GM18907 (cell line): ENCODE results near the gene CDKN2B.

Source experiments
- ATAC-seq: cut with Tn5 transposase; IDR thresholded peaks from one replicate; pipeline ENCODE4 v1.9.1; 2021; ENCODE audit warnings: mild to moderate bottlenecking, moderate library complexity; ENCODE audit not compliant: unreplicated experiment

CDKN2B gene

DNA sequence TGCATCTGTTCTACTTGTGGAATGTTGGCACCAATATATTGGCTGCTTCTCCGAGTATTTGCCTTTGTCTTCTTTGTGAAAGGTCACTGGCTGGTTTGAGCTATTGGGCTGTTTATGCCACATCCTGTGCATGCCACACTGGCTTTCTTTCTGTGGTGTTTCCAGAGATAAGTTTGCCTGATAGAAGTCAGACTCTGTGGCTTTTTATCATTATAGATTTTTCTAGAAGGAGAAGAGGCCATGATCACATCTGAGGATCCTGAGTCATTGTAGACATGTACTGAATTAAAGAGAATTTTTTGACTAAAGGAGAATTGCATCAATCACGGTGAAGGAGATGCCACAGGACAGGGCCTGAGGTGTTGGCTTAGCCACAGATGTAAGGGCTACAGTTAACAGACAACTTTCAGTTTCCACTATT is 26.5 kb upstream of the CDKN2B start:
- ATAC-seq: no peak

DNA sequence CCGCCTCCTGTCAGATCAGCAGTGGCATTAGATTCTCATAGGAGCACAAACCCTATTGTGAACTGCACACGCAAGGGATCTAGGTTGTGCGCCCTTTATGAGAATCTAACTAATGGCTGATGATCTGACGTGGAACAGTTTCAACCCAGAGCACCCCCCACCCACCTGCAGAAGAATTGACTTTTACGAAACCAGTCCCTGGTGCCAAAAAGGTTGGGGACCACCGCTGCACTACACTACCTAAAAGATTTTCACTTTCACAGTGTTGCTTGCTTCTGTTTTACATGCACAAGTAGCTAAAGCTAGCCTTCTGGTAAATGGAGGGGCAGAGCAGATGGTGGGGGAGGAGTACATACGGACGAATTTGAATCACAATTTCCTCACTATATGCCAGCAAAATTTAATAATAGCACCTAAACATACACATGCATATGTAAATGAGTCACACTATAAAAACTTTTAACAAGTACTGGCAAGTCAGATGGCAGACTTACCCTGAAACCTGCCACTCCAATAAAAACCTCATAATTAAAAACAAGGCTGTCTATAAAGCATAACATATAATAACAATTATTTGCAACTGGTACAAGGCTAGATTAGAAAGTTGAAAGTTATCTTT is 24.0 kb upstream of the CDKN2B start:
- no peak for ATAC-seq

DNA sequence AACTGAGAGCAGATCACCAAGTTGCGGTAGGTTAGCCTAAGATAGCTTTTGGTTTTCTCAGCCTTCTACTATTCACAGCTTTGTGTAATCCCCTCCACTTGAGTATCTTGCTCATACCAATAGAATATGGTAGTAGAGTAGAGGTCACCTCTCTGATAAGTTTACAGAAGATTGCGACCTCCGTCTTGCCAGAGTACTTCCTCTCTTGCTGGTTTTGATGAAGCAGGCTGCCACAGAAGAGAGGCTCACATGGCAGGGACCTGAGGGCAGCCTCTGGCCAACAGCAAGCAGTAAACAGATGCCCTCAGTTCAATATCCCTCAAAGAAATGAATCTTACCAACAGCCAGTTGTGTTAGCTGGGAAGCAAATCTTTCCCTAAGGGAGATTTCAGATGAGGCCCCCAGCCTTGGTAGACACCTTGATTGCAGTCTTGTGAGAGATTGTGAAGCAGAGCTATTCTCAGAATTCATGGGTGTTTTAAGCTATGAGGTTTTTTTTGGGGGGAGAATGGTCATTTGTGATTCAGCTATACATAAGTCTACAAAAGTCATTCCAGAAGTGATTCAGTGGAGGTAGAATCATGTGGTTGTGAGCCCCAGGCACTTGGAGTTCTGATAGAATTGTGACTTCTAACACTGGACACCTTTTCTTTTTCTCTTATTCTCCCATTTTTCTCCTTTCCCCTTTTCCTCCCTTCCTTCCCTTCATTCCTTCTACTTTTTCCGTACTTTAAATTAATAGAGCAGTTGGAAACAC is 22.7 kb upstream of the CDKN2B start:
- ATAC-seq: no peak

DNA sequence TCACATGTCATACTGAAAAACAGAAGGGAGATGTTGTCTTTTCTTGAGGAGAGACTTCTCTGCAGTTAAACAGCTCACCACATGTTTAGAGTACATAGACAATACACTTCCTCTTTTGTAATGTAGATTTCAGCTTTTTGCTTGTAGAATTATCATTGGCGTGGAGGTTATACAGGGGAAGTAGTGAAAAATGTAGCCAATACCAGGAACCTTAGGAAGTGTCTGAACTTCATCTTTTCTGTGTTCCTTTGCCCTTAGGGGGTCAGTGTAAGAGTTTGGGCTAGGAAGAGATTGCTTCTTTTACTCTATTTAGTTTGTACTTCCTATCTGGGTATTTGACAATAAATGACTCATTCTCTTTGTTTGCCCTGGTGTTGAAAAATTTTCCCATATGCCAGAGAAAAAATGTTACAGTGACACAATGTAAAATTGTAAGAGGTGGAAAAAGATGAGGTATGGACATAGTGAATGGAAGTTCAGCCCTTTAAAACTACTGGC is 21.0 kb upstream of the CDKN2B start:
- ATAC-seq: no peak

DNA sequence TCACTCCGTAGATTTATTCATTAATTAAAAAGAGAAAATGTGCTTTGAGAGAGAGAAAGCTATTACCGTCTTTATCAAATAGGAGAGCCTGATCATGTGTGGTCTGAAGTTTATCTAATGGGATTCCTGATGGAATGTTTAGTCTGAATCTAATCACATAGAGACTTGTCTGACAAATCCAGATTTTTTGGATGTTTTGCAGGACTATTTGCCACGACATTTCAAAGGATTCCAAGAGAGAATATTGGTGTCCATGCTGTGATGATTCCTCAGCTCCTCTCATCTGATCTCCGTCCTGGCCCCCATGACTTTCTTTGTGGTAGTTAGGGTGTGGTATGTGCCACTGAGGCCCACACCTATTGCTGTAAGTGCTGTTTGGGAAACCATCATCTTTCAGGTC is 20.1 kb upstream of the CDKN2B start:
- ATAC-seq: no peak

DNA sequence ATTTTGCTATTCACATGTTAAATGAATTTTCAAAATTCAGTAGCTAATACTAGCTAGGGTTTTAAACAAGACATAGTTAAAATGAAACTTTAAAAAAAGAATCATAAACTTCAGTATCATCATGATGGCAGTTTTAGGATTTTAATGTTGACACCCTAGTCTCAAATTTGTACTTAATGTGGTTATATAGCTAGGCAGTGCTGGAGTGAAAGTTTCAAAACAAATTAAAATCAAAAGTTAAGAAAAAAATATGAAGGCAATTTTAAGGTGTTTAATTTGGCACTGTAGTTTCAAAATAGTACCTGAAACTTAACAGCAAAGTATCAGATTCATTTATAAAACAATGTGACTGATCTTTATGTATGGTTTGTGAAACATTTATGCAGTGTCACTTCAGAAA is 19.3 kb upstream of the CDKN2B start:
- no peak for ATAC-seq

DNA sequence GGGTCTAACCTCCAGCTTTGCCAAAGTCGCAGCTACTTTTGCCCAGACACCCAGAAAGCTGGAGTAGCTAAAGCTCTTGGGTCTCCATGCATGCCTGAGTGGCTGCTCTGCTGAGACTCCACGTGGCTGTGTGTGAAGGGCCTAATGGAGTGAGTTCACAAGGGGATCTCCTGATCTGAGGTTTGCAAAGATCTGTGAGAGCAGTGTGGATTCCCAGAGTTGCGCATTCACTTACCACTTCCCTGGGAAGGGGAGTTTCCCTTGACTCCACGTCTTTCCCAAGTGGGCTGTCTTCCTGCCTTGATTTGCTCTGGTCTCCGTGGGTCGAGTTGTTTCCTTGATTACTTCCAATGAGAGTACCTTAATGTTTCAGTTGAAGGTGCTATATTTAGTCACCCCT is 17.6 kb upstream of the CDKN2B start:
- ATAC-seq: no peak

DNA sequence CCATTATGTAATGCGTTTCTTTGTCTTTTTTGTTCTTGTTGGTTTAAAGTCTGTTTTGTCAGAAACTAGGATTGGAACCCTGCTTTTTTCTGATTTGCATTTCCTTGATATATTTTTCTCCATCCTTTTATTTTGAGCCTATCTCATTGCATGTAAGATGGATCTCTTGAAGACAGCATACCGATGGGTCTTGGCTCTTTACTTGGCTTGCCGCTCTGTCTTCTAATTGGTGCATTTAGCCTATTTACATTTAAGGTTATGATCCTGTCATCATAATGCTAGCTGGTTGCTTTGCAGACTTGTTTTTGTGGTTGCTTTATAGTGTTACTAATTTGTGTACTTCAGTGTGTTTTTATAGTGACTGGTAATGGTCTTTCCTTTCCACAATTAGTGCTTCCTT is 13.3 kb upstream of the CDKN2B start:
- ATAC-seq: no peak

DNA sequence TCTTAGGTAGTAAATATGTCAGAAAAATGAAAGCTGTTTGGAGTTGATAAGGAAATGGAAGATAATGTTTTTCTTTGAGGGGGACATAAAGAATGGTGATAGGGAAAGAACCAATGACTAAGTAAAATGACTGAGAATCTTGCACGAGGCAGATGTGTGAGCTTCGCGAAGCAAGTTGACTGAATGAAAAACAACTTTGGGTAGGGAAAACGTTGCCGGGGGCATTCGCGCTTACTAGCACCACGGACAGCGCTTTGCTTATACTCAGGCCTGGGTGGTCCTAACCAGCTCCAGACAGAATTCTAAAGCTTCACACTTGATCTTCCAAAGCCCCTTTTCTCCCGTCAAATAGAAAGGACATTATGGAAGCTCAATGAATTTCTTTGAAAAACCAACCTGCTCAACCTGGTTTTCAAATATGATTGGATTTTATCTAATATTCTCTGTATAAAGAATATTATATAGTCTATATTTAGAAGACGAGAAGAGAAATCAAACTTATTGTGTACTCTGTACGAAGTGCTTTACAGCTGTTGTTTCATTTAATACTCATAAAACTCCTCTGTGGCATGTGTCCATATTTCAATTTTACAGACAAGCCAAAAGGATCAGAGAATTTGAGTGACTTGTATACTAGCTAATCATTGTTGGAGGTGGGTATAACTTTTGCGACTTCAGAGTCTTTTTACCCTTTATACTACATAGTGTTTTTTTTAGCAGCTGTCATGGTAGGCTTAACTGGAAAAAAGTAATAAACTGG is 1.9 kb upstream of the CDKN2B start:
- no peak for ATAC-seq

DNA sequence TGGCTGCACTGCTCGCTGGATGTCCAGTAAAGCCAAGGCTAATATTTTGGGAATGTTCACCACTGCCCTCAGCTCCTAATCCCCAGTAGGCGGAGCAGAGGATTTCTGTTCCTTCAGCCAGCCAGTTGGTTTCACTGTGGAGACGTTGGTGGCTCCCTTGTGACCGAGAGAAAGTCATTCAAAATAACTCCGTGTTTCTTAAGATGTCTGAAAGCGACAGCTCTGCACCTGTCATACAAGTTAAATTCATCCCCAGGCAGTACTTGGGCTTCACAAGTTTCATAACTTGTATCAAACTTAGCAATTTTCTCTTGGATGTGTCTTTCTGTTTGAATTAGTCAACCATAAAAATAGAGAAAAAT is 382 bp upstream of the CDKN2B start:
- peak; percentile 41 for ATAC-seq

DNA sequence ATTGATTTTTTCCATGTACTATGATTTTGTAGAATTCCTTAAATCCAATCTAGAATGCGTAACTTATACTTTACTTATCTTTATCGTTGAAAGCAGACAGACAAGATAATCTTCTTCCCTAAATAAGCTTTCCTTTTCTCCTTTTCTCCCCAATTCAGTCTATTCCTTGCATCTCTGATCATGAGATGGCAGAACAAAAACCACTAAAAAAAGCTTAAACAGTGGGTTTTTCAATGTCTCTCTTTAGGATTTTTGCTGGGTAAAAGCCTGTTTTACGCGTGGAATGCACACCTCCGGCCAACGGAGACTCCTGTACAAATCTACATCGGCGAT is 755 bp downstream of the CDKN2B start:
- ATAC-seq: no peak

DNA sequence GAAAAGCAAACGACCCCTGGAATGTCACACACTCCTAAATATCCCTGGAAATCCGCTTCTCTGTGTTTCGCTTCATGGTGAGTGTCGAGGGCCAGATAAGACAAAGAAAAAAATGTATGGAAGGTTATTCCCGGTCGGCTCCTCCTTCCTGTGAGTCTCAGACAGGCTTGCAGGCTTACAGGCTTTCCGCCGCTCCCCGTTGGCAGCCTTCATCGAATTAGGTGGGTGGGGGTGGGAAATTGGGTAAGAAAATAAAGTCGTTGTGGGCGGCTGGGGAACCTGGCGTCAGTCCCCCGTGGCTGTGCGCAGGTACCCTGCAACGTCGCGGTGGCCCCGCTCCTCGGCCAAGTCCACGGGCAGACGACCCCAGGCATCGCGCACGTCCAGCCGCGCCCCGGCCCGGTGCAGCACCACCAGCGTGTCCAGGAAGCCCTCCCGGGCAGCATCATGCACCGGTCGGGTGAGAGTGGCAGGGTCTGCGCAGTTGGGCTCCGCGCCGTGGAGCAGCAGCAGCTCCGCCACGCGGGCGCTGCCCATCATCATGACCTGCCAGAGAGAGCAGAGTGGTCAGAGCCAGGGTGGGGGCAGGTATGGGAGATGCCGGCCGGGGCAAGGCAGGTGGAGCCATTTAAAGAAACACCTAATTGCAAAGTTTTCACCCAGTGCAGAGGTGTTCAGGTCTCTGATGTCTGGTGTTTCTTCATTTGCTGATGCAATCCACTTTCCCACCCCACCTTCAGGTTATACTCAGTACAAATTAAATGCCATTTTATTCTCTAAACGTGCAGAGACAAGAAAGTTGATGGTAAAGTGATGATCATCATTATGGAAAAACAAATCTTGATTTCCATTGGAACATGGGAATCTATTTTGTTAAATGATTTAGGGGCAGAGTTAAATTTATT is 3.2 kb downstream of the CDKN2B start:
- ATAC-seq: no peak

DNA sequence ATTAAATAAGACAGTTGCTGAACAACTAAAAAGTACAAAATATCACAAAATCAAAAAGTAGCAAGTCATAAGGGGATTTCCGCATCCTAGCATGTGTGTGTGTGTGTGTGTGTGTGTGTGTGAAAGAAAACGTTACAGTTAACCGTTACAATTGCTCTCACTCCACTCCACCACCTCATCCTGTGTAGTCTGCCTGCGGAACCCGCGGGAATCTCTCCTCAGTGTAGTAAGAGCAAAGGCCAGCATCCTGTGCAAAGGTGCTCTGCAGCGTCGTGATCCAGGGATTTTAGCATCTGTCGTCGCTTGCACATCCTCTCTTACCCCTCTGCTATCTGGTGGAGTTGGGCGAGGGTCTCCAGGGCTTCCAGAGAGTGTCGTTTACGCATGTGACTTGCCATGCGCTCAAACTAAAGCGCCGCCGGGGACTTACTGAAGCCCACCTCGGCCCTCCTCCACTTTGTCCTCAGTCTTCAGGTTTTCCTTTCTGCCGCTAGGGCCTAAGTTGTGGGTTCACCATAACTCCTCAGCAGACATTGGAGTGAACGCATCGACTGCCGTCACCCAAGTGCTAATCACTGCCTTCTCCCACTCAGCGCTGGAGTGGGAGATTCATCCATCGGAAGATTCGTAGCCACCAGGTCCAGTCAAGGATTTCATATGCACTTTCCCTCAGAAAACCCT is 3.9 kb downstream of the CDKN2B start:
- no peak for ATAC-seq

DNA sequence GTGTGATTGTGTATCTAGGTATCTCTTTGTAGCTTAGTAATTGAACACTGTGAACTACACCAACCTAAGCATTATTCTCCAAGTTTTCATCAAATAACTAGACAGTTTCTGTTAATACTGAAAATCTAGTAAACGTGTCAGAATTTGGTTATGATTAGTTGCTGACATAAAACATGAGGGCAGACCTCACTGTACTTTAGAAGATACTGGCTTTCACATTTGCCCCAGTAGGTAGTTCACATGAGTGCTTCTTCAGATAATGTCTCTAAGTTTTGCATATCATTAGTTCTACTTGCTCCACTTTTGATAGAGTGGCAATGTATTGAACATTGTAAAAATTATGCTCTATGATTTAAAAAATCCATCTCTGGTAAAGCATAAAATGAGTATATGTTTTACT is 7.1 kb downstream of the CDKN2B start:
- no peak for ATAC-seq

DNA sequence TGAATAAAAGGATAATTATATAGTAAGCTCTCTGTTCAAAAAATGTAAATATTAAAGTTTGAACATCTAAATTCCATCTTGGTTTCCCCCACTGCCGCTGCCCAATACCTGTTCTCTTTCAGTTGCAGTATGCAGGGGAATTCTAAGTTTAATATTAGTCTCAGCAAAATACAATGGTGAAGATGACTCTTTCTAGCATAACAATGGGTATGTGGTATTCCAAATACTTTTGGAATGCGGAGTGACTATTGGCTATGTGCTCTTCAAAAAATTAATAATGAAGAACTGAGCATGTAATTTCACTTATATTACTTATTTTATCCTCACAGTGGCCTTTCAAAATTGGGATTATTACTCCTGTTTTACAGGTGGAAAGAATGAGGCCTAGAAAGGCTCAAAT is 11.1 kb downstream of the CDKN2B start:
- ATAC-seq: no peak

DNA sequence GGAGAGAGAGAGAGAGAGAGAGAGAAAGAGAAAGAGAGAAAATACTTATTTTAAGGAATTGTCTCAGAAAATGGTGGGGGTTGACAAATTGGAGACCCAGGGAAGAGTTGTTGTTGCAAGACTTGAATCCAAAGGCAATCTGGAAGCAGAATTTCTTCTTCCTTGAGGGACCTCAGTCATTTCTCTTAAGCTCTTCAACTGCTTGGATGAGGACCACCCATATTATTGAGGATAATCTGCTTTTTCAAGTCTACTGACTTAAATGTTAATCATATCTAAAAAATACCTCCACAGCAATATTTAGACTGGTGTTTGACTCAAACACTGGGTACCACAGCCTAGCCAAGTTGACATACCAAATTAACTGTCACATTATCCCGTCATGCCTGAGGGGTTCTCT is 11.6 kb downstream of the CDKN2B start:
- no peak for ATAC-seq

DNA sequence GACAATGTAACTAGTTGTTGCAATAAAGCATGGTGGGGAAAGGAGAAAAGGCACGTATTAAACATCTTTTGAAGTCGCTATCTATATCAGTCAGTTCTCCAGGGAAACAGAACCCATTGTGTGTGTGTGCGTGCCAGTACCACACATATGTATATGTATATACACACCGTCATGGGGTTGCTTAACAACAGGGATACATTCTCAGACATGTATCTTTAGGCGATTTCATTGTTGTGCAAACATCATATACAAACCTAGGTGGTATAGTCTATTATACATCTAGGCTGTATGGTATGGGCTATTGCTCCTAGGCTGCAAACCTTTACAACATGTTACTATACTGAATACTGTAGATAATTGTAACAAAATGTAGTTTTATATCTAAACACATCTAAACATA is 12.2 kb downstream of the CDKN2B start:
- ATAC-seq: no peak

DNA sequence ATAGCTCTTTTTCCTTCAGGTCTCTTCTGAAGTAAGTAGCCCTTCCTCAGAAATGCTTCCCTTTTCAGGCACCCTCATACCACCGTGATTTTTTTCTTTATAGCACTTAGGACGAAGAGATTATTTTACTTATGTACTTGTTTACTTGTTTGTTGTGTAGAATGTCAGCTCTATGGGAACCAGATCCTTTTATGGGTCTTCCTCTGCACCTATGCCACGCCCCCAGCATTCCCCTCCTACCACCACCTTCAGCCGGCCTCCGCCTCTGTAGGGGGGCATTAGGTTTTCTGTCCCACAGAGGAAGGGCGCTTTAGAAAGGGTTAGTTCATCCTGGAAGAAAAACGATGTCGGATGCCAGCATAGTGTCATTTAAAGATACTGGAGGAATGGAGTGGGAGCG is 12.7 kb downstream of the CDKN2B start:
- no peak for ATAC-seq

DNA sequence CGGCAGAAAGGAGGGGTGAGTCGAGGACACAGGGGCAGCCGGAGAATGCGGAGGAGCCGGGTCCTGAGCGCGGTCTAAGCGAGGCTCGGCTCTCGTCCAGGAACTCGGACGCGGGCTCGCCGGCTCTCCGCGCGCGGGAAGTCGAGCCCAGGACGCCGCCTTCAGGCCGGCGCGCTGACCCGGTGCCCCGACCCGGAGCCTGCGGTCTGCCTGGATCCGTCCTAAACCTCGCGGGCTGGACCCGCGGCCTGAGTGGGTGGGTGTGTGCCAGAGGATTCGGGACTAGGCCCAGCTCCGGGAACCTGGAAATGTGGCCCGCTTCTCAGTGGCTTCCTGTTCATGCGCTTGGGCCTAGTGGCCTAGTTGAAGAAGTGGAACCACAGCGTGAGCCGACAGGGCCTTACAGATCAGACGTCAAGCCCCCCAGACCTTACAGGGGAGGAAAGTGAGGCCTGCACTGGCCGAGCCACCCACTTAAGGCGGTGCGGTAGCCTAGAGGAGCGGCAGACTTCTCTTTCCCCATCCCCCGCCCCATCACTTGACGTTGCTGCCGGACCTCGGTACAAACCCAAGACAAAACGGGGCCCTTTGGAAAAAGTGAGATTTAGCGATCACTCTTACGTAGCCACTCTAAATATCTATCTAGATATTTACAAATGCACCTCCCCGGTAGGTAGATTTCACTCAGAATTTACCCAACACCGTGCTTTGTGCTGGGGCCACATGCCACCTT is 13.3 kb downstream of the CDKN2B start:
- ATAC-seq: peak; percentile 34
